Activated T-helper 1 cell treated with anti-CD3 and anti-CD28 coated beads, Interleukin-2, amount 50 U/mL, for 16 hours (primary cell): ENCODE data around the gene IGFBP6.
"Not testable (repeated sequence)": the region's sequence is repeated elsewhere in the genome, so short reads cannot be mapped to it uniquely, and the experiment has no call there.

Experiments
- DNase-seq, 2 donors: peaks; one replicate each; pipeline ENCODE4 v3.0.0-alpha.2; 2020; ENCODE audit warnings: low read depth in 1 of 2, low spot score in 1 of 2

Gene IGFBP6

GRCh38 chr12:53096089-53096741 lies 1.3 kb upstream of the IGFBP6 start:
- no peak for DNase-seq

- DNase-seq, result no peak
Observed at GRCh38 chr12:53096759-53097158, 708 bp upstream of the IGFBP6 start.

DNA sequence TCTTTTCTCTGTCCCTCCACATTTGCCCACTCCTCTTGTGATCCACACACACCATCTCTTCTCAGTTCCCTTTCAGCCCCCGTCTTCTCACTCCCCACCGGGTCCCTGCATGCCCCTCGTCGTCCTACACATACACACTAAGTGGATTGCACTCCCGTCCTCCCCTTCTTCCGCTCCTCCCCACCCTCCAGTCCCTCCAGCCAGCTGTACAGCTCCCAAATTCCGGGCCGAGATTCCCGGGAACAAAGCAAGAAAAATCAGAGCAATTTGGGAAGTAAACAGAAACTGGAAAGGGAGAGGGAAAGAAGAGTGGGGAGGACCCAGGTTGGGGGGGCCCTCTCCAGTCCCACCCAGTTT lies 282 bp upstream of the IGFBP6 start:
- DNase-seq, result no peak

- no peak for DNase-seq
Observed at GRCh38 chr12:53098354-53098981, 1.0 kb downstream of the IGFBP6 start.

GRCh38 chr12:53099071-53099882 lies 1.8 kb downstream of the IGFBP6 start:
- peak; percentile 77 to 89 for DNase-seq

GRCh38 chr12:53100466-53101151 lies 3.1 kb downstream of the IGFBP6 start:
- DNase-seq, result no peak

DNA sequence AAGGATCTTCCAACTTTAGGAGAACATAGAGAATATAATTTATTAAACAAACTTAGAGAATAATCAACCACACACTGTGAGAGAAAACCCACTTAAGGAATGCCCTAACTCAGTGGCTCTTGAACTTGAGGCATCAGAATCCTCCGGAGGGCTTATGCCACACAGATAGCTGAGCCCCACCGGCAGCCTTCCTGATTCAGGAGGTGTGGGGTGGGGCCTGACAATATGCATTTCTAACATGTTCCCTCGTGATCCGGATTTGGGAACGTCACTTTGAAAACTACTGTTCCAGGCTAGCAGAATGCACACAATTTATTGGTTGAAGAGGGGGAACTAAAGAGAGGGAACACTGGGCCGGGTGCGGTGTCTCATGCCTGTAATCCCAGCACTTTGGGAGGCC lies 3.8 kb downstream of the IGFBP6 start:
- no peak for DNase-seq

GRCh38 chr12:53101931-53102781 lies 4.7 kb downstream of the IGFBP6 start:
- no peak for DNase-seq

GRCh38 chr12:53102883-53103807 lies 5.7 kb downstream of the IGFBP6 start, which contains the start of gene SOAT2:
Gene SOAT2 (plus strand): TSS chr12:53103486. CDS start chr12:53103578, 92 bp downstream.
- DNase-seq, result peak in 1 of 2 donors; percentile 27

DNA sequence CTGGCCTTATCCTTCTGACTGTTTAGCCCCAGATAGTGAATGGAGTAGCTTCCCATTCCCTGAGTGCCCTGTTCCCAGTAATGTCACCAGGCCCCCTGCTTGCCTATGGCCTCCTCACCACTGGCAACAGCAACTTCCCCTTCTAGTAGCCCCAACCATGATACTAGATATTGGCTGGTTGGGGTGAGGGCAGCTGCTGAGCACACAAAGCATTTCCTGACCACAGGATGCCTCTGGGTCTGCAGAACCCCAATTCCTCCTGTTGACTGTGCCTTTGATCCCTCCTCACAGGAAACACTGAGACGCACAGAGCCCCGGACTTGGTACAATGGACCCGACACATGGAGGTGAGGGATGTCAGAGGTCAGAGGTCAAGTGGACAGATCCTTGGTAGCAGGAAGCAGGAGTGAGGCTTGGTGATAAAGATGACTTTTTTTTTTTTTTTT lies 6.4 kb downstream of the IGFBP6 start:
- DNase-seq, result no peak

DNA sequence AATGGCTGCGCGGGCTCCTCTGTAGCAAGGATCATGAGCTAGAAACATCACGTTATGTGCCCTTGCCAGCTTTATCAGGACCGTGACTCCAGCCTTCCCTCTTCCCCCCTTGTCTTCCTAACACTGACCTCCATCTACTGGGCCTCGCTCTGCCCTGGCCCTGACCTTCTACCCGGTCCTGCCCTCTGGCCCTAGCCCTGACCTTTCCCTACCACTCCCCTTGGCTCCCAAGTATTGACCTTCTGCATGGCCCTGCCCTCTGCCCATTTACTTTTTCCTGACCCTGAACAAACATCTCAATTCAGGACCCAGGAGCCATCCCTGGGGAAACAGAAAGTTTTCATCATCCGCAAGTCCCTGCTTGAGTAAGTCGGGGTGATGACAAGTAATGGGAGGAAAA lies 7.8 kb downstream of the IGFBP6 start:
- DNase-seq, result no peak

DNA sequence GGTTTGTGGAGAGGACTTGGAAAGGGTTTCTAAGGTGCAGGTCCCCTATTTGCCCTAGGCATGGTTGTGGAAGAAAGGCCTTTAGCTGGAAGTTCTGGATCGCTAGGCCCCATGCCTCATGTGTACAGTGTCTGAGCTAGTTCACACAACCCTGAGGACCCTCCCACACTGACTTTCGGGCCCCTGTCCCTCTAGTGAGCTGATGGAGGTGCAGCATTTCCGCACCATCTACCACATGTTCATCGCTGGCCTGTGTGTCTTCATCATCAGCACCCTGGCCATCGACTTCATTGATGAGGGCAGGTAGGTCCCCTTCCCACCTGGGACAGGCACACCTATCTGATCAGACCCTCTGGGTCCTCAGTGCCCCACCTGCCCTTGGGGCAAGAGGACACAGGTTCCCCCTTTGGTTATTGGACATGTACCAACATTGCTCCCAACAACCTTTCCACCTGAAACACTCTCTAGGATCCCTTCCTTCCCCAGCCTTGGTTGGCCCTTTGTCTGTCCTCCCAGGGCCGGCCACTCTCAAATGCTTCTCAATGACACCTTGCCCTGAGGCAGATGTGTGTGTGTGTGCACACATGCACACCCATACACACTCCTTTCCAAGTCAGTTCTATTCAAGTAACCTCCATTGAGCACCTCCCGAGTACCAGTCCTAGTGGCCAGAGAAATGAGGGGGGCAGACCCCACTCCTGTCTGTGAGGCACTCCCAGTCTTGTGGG lies 8.4 kb downstream of the IGFBP6 start:
- no peak for DNase-seq

DNA sequence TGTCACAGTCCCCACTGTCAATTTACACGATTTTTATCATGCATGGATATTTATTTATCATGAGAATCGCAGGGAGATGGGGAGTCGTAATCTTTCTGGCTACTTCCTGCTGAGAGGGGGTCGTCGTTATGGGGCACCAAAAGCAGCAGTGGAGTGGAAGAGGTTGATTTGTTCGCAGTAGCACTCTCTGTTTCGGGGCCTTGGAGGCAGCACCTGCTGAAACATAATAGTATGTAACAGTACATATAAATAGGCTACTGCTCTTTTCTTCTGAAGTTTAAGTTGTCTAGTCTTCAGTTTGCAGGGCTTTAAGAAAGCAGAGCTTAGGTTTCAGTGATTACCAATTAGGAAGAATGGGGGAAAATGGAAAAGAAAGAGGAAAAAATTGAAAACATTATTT lies 9.7 kb downstream of the IGFBP6 start:
- no peak for DNase-seq

- not testable (repeated sequence) for DNase-seq
Observed at GRCh38 chr12:53112431-53112830, 15.0 kb downstream of the IGFBP6 start.

GRCh38 chr12:53113136-53113705 lies 15.8 kb downstream of the IGFBP6 start:
- no peak for DNase-seq

- DNase-seq, result no peak
Observed at GRCh38 chr12:53113951-53114350, 16.5 kb downstream of the IGFBP6 start.

DNA sequence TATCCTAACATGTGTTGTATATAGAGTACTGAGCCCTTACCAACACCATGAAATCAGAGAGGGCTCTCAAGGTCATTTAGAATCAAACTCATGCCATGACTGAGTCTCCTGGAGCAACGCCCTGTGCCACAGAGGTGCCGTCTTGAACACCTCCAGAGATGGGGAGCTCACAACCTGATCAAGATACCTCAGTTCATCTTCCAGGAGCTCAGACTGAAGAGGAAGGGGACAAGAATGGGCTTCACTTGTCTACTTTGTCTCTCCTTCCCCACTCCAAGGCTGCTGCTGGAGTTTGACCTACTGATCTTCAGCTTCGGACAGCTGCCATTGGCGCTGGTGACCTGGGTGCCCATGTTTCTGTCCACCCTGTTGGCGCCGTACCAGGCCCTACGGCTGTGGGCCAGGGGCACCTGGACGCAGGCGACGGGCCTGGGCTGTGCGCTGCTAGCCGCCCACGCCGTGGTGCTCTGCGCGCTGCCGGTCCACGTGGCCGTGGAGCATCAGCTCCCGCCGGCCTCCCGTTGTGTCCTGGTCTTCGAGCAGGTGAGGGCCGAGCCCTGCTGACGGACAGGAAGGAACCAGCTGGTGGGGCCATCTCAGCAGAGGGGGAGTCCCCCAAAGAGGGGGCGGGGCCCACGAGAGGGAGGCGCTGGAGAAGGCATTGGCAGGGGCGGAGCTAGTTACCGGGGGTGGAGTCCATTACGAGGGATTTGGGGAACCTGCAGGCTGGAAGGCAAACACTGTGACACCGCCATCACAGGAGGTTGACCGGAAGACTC lies 17.8 kb downstream of the IGFBP6 start:
- DNase-seq, result no peak
